ENCODE data around the gene NPPB. TPM values are rescaled to one million over a fixed set of nuclear protein-coding genes. Genes with fewer than 3 reads are reported as not detected.

NPPB gene
- total RNA-seq, 1 experiment from 2014 or later = not detected

DNA sequence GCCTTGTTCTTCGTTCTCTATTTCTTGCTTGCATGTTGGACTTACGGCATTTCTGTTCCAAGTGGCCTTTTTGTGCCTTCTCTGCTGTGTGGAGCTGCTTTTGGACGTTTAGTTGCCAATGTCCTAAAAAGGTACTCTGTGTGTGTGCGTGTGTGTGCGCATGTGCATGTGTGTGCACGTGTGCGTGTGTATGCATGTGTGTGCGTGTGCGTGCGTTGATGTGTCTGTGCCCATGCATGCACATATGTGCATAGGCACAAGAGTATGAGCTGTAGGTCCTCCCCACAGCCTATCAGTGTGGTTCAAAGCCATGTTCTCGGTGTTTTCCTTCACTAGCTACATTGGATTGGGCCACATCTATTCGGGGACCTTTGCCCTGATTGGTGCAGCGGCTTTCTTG lies 24.8 kb downstream of the NPPB start:
- ATAC-seq = no peak
- no peaks in the 10 kb centered on the region for H3K4me1 Mint-ChIP-seq
- H3K27me3 Mint-ChIP-seq (ENCODE audit: low read depth) = no peaks in the 10 kb centered on the region
- no peak for DNase-seq (ENCODE audit: low spot score)
- H3K36me3 Mint-ChIP-seq = peaks cover 65% of the 10 kb centered on the region
- H3K9me3 Mint-ChIP-seq = no peaks in the 10 kb centered on the region
- H3K27ac Mint-ChIP-seq = peak overlapping the region; percentile 54; the same call in 1 of the 2 replicates
- ChIA-PET POLR2A (no interaction called here), CTCF (no interaction called here)
- TF ChIP-seq TP53 (CRISPR knock-in tag; IDR thresholded peaks at IDR 0.05) (no peak), NR1H2 (CRISPR knock-in tag; IDR thresholded peaks at IDR 0.05) (no peak), TEAD4 (CRISPR knock-in tag; IDR thresholded peaks at IDR 0.05) (no peak), GABPB1 (CRISPR knock-in tag; IDR thresholded peaks at IDR 0.05) (no peak), NR2C2 (CRISPR knock-in tag; IDR thresholded peaks at IDR 0.05) (no peak), CREM (CRISPR knock-in tag; IDR thresholded peaks at IDR 0.05) (no peak), ZNF232 (CRISPR knock-in tag; IDR thresholded peaks at IDR 0.05) (no peak), PRRX2 (CRISPR knock-in tag; IDR thresholded peaks at IDR 0.05) (no peak), GTF2I (CRISPR knock-in tag; conservative IDR thresholded peaks at IDR 0.05) (no peak), NFE2L1 (CRISPR knock-in tag; IDR thresholded peaks at IDR 0.05) (no peak), EMX1 (CRISPR knock-in tag; IDR thresholded peaks at IDR 0.05) (no peak)
- TF ChIP-seq, protein P1, sequence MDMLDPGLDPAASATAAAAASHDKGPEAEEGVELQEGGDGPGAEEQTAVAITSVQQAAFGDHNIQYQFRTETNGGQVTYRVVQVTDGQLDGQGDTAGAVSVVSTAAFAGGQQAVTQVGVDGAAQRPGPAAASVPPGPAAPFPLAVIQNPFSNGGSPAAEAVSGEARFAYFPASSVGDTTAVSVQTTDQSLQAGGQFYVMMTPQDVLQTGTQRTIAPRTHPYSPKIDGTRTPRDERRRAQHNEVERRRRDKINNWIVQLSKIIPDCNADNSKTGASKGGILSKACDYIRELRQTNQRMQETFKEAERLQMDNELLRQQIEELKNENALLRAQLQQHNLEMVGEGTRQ (CRISPR knock-in tag; IDR thresholded peaks at IDR 0.05) = no peak
- TF ChIP-seq, protein P2, sequence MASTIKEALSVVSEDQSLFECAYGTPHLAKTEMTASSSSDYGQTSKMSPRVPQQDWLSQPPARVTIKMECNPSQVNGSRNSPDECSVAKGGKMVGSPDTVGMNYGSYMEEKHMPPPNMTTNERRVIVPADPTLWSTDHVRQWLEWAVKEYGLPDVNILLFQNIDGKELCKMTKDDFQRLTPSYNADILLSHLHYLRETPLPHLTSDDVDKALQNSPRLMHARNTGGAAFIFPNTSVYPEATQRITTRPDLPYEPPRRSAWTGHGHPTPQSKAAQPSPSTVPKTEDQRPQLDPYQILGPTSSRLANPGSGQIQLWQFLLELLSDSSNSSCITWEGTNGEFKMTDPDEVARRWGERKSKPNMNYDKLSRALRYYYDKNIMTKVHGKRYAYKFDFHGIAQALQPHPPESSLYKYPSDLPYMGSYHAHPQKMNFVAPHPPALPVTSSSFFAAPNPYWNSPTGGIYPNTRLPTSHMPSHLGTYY (CRISPR knock-in tag; IDR thresholded peaks at IDR 0.05) = no peak
- TF ChIP-seq, protein P3, sequence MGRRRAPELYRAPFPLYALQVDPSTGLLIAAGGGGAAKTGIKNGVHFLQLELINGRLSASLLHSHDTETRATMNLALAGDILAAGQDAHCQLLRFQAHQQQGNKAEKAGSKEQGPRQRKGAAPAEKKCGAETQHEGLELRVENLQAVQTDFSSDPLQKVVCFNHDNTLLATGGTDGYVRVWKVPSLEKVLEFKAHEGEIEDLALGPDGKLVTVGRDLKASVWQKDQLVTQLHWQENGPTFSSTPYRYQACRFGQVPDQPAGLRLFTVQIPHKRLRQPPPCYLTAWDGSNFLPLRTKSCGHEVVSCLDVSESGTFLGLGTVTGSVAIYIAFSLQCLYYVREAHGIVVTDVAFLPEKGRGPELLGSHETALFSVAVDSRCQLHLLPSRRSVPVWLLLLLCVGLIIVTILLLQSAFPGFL (CRISPR knock-in tag; IDR thresholded peaks at IDR 0.05; ENCODE audit: borderline replicate concordance) = no peak
- TF ChIP-seq, protein P4, sequence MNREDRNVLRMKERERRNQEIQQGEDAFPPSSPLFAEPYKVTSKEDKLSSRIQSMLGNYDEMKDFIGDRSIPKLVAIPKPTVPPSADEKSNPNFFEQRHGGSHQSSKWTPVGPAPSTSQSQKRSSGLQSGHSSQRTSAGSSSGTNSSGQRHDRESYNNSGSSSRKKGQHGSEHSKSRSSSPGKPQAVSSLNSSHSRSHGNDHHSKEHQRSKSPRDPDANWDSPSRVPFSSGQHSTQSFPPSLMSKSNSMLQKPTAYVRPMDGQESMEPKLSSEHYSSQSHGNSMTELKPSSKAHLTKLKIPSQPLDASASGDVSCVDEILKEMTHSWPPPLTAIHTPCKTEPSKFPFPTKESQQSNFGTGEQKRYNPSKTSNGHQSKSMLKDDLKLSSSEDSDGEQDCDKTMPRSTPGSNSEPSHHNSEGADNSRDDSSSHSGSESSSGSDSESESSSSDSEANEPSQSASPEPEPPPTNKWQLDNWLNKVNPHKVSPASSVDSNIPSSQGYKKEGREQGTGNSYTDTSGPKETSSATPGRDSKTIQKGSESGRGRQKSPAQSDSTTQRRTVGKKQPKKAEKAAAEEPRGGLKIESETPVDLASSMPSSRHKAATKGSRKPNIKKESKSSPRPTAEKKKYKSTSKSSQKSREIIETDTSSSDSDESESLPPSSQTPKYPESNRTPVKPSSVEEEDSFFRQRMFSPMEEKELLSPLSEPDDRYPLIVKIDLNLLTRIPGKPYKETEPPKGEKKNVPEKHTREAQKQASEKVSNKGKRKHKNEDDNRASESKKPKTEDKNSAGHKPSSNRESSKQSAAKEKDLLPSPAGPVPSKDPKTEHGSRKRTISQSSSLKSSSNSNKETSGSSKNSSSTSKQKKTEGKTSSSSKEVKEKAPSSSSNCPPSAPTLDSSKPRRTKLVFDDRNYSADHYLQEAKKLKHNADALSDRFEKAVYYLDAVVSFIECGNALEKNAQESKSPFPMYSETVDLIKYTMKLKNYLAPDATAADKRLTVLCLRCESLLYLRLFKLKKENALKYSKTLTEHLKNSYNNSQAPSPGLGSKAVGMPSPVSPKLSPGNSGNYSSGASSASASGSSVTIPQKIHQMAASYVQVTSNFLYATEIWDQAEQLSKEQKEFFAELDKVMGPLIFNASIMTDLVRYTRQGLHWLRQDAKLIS (CRISPR knock-in tag; IDR thresholded peaks at IDR 0.05; ENCODE audit: borderline replicate concordance) = no peak
- TF ChIP-seq, protein P5, sequence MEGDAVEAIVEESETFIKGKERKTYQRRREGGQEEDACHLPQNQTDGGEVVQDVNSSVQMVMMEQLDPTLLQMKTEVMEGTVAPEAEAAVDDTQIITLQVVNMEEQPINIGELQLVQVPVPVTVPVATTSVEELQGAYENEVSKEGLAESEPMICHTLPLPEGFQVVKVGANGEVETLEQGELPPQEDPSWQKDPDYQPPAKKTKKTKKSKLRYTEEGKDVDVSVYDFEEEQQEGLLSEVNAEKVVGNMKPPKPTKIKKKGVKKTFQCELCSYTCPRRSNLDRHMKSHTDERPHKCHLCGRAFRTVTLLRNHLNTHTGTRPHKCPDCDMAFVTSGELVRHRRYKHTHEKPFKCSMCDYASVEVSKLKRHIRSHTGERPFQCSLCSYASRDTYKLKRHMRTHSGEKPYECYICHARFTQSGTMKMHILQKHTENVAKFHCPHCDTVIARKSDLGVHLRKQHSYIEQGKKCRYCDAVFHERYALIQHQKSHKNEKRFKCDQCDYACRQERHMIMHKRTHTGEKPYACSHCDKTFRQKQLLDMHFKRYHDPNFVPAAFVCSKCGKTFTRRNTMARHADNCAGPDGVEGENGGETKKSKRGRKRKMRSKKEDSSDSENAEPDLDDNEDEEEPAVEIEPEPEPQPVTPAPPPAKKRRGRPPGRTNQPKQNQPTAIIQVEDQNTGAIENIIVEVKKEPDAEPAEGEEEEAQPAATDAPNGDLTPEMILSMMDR (IDR thresholded peaks at IDR 0.05) = no peak
- H3K4me3 Mint-ChIP-seq = no peak overlapping the region

DNA sequence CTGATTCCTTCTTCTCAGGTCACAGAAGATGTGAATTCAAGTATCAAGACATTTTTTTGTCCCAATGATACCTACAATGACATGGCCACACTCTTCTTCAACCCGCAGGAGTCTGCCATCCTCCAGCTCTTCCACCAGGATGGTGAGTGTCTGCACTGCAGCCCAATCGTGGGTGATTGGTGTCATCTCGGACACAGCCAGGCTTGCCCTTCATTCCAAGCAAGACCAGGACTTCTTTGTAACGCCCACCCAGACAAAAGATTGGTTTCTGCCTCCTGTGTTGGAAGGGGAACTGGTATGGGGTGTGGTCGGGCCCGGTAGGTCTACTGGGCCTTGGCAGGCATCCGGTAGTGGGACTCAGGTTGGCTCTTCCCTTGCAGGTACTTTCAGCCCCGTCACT lies 25.2 kb downstream of the NPPB start:
- no peaks in the 10 kb centered on the region for H3K27me3 Mint-ChIP-seq (ENCODE audit: low read depth)
- CTCF ChIA-PET = no interaction called here
- ATAC-seq (no peak), DNase-seq (ENCODE audit: low spot score) (no peak)
- H3K36me3 Mint-ChIP-seq = peaks cover 65% of the 10 kb centered on the region
- H3K4me3 Mint-ChIP-seq = no peak overlapping the region
- no peak overlapping the region for H3K27ac Mint-ChIP-seq
- POLR2A ChIA-PET = no interaction called here
- no peaks in the 10 kb centered on the region for H3K9me3 Mint-ChIP-seq
- no peaks in the 10 kb centered on the region for H3K4me1 Mint-ChIP-seq
- TF ChIP-seq SP1 (CRISPR knock-in tag; conservative IDR thresholded peaks at IDR 0.05) (no peak), ZNF671 (CRISPR knock-in tag; IDR thresholded peaks at IDR 0.05) (no peak), ZNF232 (CRISPR knock-in tag; IDR thresholded peaks at IDR 0.05) (no peak), FOXJ3 (CRISPR knock-in tag; IDR thresholded peaks at IDR 0.05; ENCODE audit: borderline replicate concordance) (no peak), ESRRA (CRISPR knock-in tag; IDR thresholded peaks at IDR 0.05; ENCODE audit: borderline replicate concordance) (no peak)
- TF ChIP-seq, protein P5 (IDR thresholded peaks at IDR 0.05) = no peak
- TF ChIP-seq, protein P6, sequence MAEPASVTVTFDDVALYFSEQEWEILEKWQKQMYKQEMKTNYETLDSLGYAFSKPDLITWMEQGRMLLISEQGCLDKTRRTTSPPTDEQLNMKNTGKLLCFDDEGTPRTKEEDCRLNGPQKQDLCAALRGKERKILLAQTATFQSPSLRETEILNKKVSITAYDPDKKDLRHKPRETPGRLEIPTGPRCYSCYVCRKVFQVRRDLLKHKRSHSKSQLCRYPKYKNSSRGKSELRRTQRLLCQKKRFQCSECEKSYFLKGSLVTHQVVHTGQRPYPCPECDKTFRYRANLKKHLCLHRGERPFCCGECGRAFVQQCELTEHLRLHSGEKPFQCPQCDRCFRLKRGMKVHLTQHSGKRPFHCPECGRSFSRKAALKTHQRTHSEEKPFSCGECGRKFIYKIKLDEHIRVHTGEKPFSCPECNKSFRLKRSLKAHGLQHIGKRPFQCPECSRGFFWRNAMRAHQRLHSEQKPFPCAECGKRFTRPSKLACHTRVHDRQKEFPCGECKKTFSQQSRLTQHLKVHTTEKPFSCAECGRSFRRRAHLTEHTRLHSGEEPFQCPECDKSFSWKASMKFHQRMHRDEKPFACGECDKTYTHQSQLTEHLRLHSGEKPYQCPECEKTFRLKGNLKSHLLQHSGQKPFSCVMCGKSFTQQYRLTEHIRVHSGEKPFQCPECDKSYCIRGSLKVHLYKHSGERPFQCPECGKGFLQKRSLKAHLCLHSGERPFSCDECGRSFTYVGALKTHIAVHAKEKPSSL (CRISPR knock-in tag; conservative IDR thresholded peaks at IDR 0.05) = no peak
- TF ChIP-seq, protein P7, sequence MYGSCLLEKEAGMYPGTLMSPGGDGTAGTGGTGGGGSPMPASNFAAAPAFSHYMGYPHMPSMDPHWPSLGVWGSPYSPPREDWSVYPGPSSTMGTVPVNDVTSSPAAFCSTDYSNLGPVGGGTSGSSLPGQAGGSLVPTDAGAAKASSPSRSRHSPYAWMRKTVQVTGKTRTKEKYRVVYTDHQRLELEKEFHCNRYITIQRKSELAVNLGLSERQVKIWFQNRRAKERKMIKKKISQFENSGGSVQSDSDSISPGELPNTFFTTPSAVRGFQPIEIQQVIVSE (CRISPR knock-in tag; IDR thresholded peaks at IDR 0.05; ENCODE audit: borderline replicate concordance) = no peak

All from WTC11 (cell line).